ENCODE results near the gene ERBB4.

Gene ERBB4

GRCh38 chr2:212157012-212157411 is 381.6 kb downstream of the ERBB4 start:
- Histone ChIP-seq H3K4me3 (no peak overlapping the region), H3K27ac (no peak overlapping the region)
- no peak for TF ChIP-seq CTCF (IDR thresholded peaks at IDR 0.05)
- no peak for DNase-seq (ENCODE audit: low spot score)

- Histone ChIP-seq H3K27ac (no peak overlapping the region), H3K4me3 (no peak overlapping the region)
- DNase-seq (ENCODE audit: low spot score), result no peak
- TF ChIP-seq CTCF (IDR thresholded peaks at IDR 0.05), result no peak
Measured at GRCh38 chr2:212156088-212156487, 382.5 kb downstream of the ERBB4 start.

- Histone ChIP-seq H3K27ac (no peak overlapping the region), H3K4me3 (no peak overlapping the region)
- no peak for TF ChIP-seq CTCF (IDR thresholded peaks at IDR 0.05)
- DNase-seq (ENCODE audit: low spot score), result no peak
Measured at GRCh38 chr2:212154477-212154878, 384.1 kb downstream of the ERBB4 start.

GRCh38 chr2:212153923-212154322 is 384.7 kb downstream of the ERBB4 start:
- Histone ChIP-seq H3K4me3 (no peak overlapping the region), H3K27ac (no peak overlapping the region)
- no peak for DNase-seq (ENCODE audit: low spot score)
- TF ChIP-seq CTCF (IDR thresholded peaks at IDR 0.05), result no peak

- no peak overlapping the region for H3K27ac ChIP-seq
- no peak for TF ChIP-seq CTCF (IDR thresholded peaks at IDR 0.05)
- H3K4me3 ChIP-seq, result no peak overlapping the region
- DNase-seq (ENCODE audit: low spot score), result no peak
Measured at GRCh38 chr2:212147921-212148513, 390.6 kb downstream of the ERBB4 start.

GRCh38 chr2:212146416-212146815 is 392.2 kb downstream of the ERBB4 start:
- no peak overlapping the region for H3K27ac ChIP-seq
- TF ChIP-seq CTCF (IDR thresholded peaks at IDR 0.05), result no peak
- H3K4me3 ChIP-seq, result no peak overlapping the region
- DNase-seq (ENCODE audit: low spot score), result no peak

- TF ChIP-seq CTCF (IDR thresholded peaks at IDR 0.05), result no peak
- no peak for DNase-seq (ENCODE audit: low spot score)
- no peak overlapping the region for H3K4me3 ChIP-seq
- H3K27ac ChIP-seq, result peak overlapping the region in 1 of 2 donors; percentile 54
Measured at GRCh38 chr2:212145121-212145520, 393.5 kb downstream of the ERBB4 start.
